Measurements from ENCODE around the gene MET.
"Not testable (repeated sequence)": the region's sequence is repeated elsewhere in the genome, so short reads cannot be mapped to it uniquely, and the experiment has no call there.

The MET gene

GRCh38 chr7:116730097-116731022, 58.4 kb downstream of the MET start:
- no peak for DNase-seq

DNA sequence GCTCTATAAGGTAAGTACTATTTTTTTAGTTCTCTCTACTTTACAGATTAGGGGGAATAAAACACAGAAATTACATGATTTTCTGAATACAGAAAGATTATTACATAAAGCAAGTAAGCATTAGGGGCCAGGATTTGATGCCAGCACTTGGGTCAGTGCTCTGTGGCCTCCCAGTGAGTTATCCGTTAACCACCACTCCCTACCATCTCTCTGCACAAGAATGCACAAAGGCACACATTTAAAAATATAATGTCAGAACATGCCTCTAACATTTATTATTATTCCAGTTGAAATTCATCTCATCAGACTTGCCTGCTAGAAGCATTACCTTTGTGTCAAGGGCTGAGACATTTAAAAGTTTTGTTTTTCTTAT, 59.0 kb downstream of the MET start:
- DNase-seq, result no peak

DNA sequence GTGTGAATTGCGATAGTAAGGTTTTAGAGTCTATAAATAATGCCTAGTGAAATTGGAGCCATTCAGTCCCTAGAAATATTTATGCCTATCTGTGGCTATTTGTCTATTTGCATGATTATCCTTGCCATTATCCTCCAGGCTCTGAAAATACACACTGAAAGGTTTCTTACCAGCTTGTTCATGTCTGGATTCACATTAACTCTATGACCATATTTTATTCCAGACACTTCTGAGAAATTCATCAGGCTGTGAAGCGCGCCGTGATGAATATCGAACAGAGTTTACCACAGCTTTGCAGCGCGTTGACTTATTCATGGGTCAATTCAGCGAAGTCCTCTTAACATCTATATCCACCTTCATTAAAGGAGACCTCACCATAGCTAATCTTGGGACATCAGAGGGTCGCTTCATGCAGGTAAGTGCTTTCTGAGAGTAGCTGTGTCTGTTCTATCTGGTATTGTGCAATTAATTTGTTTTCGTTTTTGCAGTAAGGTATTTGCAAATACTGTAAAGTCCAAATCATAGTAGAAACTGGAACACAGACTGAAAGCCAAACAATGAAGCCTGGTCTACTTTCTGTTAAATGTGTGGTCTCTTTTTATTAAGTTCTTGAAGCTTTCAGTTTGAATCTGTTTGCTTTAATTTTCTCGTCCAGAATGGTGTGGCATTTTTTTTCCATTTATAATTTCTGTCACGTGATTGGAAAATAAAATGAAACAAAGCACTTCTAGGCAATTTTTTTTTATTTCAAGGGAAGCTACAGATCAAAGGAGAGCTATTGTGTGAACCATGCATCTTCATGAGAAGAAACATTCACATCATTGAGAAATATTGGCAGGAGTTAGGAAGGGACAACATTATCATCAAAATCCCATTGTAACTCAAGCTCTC, 59.7 kb downstream of the MET start:
- no peak for DNase-seq

- no peak for DNase-seq
These were observed 61.0 kb downstream of the MET start for GRCh38 chr7:116732788-116733694.

DNA sequence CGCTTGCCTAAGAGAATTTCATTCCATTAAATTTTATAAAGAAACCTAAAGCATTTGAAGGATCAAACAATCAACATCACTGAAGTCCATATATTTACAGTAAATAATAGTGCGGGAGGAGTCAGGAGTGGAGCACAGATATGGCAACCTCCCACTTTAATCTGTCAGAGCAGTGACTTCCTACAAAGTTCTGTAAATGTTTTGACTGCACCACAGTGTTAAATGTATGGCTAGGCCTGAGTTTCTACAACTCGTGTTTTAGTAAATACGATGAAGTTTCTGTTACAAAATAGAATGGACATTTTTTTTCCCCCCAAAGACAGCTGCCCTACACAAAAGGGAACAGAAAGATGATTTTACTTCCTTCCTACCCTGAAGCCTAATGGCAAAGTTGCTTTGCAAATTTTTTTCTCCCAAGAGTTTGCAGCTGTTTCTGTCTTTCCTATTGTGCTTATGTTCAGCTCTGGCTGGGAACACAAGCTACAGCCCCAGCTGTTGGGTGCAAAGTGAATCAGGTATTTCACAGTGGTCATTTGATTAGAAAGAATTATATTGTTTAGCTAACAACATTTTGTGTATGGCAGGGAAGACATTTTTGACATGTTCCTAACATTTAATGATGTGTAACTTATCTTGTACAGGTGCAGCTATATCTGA, 62.1 kb downstream of the MET start:
- DNase-seq, result no peak

GRCh38 chr7:116734710-116735109, 62.7 kb downstream of the MET start:
- DNase-seq, result no peak

- DNase-seq, result no peak
These were observed 65.1 kb downstream of the MET start for GRCh38 chr7:116736927-116737715.

DNA sequence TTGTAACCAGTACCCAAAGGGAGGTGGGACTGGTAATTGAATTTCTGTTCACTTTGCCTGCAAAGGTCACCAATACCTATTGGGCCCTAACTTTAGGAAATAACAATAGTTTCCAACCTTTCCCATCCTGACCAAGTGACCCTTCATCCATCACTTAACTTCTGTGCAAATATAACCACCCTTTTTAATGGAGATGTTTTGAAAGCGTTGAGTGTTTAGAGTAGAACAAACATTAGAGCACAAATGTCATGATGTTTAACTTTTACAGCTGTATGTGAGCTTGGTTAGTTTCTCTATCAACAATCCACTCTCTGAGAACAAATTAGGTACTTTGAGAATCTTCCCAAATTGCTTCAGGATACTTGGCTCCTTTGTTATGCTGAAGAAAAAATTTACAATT, 66.4 kb downstream of the MET start:
- no peak for DNase-seq

DNA sequence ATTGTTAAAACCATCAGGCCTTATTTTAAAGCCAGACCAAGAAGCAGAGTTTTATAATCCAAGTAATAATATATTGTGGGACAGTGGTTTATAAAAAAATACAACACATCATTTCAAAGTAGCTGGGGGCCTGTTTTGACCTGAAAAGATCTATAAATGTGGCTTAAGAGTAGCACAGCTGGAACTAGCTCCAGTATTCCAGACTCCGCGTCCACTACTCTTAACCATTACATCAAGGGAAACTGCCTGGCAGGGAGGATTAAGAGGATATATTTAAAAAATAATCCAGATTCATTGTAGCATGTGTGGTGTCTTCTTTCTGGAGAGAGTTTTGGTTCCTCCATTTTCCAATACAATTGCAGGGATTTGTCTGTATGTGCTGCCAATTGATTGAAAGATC, 67.3 kb downstream of the MET start:
- DNase-seq, result no peak

- DNase-seq, result no peak
These were observed 68.2 kb downstream of the MET start for GRCh38 chr7:116740231-116740630.

GRCh38 chr7:116740755-116741462, 68.9 kb downstream of the MET start:
- DNase-seq, result no peak

DNA sequence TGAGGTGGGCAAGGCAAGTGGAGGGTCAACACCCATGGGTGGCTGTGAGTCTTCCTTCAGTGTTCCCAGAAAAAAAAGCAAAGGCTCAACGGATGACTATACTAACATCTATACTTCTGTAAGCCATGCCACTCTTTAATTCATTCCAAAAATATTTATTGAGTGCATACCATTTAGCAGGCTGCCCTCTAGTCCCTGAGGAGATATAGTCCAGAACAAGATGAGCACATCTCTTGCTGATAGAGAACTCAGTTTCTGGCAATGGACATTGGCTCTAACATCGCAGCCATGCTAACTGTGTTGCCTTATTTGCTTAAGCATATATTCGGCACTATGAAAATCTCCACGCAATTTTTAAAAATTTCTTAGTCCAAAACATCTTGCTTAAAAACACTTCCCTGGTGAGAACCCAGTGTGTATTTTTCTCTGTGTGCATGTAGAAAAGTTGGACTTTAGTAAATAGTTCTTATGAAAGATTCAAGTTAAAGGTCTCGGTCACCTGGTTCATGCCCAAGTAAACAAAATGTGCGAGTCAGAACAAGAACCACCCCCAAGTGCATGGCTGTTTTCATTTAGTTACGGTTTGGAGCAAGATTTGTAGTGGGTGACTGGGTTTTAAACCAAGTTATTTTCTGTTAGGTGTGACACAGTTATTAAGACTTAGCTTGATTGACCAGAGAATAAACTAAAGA, 69.8 kb downstream of the MET start:
- DNase-seq, result no peak

DNA sequence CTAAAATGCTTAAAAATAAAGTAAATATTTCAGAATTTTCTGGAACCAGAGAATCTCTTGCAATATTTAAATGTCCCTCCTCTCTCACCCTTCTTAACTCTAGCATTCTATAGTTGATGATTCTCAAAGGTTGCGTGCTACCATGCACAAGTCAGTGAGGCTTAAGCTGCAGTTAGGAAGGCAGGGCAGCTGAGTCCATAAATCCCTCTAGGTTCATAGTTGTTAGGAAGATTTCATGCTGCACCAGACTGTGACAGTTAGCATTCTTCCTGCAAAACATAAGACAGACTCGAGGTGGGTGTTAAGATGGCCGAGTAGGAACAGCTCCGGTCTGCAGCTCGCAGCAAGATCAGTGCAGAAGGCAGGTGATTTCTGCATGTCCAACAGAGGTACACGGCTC, 70.6 kb downstream of the MET start:
- DNase-seq, result no peak

GRCh38 chr7:116743835-116744234, 71.8 kb downstream of the MET start:
- DNase-seq, result not testable (repeated sequence)

DNA sequence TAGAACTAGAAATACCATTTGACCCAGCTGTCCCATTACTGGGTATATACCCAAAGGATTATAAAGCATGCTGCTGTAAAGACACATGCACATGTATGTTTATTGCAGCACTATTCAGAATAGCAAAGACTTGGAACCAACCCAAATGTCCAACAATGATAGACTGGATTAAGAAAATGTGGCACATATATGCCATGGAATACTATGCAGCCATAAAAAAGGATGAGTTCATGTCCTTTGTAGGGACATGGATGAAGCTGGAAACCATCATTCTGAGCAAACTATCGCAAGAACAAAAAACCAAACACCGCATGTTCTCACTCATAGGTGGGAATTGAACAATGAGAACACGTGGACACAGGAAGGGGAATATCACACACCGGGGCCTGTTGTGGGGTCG, 74.4 kb downstream of the MET start:
- not testable (repeated sequence) for DNase-seq

DNA sequence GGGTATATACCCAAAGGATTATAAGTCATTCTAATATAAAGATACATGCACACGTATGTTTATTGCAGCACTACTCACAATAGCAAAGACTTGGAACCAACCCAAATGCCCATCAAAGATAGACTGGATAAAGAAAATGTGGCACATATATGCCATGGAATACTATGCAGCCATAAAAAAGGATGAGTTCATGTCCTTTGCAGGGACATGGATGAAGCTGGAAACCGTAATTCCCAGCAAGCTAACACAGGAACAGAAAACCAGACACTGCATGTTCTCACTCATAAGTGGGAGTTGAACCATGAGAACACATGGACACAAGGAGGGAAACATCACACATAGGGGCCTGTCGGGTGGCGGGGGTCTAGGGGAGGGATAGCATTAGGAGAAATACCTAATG, 79.1 kb downstream of the MET start:
- not testable (repeated sequence) for DNase-seq

GRCh38 chr7:116752305-116753074, 80.5 kb downstream of the MET start:
- no peak for DNase-seq

- DNase-seq, result no peak
These were observed 81.1 kb downstream of the MET start for GRCh38 chr7:116753130-116753529.

- no peak for DNase-seq
These were observed 82.2 kb downstream of the MET start for GRCh38 chr7:116754186-116754585.

Data from hematopoietic multipotent progenitor cell treated with erythropoietin and hydrocortisone succinate and interleukin-3 and kit ligand, for 6 days (in vitro differentiated cells).